Fibroblast of skin of left biceps (primary cell): ENCODE data around the gene CHST9.
"Not testable (repeated sequence)": the region's sequence is repeated elsewhere in the genome, so short reads cannot be mapped to it uniquely, and the experiment has no call there.

ENCODE experiments used
- DNase-seq, 2 experiments: peaks; one replicate each; pipeline ENCODE4 v3.0.0-alpha.2; 2013; ENCODE audit warnings: low read depth in 2 of 2

The CHST9 gene

DNA sequence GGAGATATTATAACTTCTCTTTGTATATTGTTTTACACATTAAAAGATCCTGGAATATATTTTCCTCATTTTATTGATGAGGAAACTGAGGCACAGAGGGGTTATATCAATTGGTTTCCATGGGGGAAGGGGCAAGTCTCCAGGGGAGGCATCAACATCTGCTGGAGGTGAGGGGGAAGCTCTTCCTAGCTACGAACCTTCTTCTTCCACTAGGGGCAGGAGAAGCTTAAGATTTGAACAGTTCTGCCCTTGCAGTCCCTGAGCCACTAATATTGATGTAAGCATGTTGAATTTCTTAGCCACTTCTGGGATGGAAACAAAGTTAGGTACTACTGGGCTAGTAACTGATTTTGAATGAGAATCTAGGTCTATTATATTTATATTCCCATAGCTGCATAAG, 179.5 kb downstream of the CHST9 start:
- no peak for DNase-seq

DNA sequence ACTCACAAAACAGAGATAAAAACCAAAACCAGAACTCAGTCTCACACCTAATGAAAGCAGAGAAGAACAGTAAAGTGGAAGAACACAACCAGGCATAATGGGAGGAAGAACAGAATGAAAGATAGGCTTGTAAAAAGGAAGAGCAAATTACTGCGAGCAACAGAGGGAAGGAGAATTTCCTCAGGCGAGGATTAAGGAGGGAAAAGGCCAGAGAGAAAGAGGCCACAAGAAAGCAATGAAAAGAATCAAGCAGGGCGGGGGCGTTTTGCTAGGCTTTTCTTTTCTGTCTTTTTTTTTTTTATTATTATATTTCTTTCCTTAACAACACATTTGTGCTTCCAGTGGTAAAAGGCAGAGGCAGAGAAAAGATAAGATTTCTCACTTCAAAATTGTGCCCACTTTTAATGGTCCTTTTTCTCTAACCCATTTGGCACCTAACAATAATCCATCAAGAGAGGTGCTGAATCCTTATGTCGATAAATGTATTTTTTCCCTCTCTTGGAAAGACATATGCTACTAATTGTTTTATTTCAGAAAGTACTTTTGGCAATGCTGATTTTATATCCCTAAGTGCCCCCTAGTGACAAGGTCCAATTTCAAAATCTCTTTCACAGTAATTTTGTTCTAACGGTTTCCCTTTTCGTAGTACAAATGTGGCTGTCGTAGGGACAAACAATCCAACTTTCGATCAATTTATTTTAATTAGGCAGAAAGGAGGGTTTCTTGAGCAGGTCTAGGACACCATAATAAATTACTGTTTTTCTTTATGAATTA, 180.9 kb downstream of the CHST9 start:
- DNase-seq, result no peak

DNA sequence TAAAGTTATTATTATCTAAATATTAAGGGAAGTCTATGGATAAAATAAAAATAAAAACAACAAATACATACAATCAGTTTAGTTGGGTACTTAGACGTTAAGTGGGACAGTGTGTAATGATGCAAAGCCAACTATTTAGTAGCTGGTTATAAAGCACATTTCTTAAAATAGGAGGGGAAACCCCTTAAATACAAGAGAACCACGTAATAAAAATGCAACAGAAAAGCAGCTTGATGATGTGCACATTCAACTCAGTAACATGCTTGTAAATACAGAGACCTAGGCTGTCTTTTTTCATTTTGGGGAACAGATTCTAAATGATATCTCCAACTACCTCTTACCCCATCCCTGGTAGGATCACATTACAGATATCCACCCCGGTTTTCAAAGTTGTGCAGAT, 185.3 kb downstream of the CHST9 start:
- DNase-seq, result no peak

DNA sequence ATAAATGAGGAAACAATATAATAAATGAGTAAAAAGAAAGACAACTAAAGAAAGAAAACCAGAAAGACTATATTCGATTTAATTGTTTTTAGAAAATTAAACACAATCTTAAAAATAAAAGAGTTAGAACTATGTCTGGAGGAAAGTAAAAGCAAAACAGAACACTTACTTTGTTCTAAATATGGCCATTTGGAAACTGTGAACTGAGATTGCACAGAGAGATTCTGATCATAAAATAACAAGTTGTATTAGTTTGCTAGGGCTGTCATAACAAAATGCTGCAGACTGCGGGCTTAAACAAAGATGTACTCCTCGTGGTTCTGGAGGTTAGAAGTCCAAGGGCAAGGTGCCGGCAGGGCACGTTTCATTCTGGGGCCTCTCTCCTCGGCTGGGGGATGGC, 191.5 kb downstream of the CHST9 start:
- DNase-seq, result no peak

DNA sequence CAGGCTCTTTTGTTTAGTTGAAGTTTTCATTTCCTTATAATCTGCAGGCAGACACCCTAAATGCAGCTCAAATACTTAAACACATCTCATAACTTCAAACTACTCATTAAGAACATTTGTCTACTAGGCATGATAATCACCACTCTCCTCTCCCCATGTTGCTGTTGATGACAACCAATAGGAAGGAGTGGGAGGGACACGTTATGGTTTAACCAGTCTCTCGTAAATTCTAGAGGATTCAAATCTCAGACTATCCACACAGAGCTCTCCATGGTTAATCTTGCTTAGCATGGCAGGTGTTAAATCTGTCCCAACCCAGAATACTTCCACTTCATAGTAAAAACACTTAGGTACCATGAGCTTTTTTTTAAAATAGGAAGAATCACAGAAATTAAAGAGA, 192.2 kb downstream of the CHST9 start:
- no peak for DNase-seq

DNA sequence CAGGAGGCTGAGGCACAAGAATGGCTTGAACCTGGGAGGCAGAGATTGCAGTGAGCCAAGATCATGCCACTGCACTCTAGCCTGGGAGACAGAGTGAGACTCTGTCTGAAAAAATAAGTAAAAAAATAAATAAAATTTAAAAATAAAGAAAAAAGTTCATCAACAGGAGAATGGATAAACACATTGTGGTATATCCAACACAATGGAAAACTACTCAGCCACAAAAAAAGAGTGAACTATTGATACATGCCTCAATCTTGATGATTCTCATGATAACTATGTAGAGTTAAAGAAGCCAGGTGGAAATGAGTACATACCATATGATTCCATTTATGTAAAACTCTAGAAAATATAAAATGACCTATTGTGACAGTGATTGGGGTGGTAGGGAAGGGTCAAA, 195.3 kb downstream of the CHST9 start:
- DNase-seq, result no peak

DNA sequence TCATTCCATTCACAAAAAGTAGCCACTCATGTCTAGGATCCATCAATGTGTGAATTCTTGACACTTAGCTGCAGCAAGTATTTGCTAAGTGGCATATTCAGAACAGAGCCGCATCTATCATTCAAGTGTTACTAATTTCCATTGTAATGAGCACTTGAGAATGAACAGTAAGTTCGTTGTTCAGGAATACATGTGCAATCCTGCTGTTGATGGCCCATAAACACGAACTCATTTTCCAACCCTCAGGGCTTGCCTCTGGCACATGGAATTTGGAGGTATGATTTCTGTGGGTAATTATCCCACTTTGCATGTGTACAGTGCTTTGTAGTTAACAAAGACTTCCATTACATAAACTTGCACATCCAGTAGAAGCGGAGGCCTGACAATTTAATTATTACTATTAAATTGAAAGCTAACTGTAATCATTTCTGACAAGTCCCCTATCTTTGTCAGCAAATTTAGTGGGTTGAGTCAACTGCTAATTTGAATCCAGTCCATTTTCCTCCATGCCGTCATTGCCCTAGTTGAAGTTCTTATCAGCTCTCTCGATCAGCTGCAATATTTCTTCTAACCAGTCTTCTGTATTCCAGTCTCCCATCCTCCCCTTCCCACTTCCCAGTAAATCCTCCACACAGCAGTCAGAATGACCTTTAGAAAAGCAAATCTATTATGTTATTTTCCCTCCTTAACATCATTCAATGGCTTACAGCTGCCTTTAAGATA, 203.6 kb downstream of the CHST9 start:
- DNase-seq, result no peak

DNA sequence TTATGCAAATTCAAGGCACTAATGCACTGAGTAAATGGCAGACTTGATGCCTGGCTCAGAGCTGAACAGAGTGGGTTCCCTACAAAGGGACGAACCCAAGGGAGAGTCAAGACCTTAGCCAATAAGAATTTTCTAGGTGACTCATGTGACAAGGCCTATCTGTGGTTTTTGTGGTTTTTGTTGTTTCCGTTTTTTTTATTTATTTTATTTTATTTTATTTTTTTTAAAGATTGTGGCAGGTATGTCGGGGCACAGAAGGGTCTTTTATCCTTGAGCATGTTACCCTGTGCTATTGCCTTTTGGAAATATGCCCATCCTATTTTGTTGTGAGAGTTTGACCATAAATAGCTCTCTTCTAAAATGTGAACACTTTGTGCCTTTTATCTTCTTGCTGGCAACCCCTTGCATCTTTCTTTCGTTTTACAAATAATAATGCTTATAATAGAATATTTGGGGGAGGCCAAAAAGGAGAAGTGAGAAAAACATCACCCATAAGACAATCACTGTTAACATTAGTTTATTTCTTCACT, 206.2 kb downstream of the CHST9 start:
- no peak for DNase-seq

DNA sequence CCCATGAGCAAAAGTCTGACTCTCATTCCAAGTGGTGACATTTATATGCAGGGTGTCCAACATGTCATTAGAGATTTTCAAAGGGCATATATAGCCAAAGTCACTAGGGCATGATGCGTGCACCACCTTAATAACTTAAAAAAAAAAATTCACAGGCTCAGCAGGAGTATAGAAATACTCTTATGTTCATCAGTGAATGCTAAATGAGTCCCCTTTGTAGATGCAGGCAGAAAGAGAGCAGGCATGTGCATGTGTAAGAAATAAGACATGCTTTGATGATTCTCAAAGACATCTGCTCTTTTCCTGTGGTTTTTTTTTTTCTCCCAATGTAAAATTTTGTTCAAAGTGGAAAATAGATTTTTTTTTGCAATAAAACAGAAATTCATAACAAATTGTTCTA, 207.3 kb downstream of the CHST9 start:
- no peak for DNase-seq

DNA sequence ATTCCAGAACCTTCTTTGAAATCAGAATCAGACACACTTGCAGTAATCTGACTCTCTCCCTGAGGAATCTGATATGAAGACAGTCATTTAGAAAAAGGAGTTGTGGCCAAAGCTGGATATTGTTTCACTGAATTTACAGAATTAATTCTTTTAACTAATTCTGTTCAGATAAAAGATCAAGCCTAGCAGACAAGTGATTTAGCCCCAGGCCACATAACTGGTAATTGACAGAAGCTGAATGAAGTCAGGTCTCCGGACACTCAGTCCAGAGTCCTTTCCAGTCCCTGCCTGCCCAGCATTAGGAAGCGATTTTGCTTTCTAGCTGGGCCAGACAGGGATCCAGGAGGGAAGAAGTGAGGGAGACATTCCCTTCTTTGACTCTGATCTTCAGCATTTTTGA, 208.9 kb downstream of the CHST9 start:
- DNase-seq, result no peak

DNA sequence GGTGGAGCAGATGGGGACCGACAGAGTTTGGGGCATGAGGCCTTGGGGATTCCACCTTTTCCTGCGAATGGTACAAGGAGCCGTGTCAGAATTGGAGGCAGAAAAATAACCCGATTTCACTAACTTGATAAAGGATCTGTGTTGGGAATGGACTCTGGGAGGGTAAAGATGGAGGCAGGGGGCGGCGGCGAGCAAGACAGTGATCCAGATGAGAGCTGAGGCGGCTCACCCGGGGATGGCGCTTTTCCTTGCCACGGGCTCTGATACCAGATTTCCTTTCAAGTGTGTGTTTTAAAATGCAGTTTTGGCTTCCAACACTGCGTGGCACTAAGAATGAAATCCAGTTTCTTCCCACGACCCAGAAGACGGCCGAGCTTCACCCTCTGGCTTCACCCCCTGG, 212.6 kb downstream of the CHST9 start:
- DNase-seq, result not testable (repeated sequence)

DNA sequence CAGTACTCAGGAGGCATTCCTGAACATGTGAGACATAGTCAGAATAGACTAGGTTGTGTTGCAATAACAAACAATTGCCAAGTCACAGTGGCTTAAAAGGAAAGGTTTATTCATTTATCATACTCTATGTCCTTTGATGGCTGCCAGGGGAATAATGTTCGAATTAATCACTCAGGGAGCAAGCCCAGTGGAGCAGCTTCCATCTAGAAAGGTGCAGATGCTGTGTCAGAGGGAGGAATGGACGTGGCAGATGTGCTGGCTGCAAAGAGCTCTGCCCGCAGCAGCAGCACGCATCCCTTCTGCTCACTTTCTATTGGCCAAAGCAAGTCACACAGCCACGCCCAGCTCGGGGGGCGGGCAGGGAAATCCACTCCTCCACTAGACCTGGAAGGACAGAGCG, 213.7 kb downstream of the CHST9 start:
- no peak for DNase-seq

DNA sequence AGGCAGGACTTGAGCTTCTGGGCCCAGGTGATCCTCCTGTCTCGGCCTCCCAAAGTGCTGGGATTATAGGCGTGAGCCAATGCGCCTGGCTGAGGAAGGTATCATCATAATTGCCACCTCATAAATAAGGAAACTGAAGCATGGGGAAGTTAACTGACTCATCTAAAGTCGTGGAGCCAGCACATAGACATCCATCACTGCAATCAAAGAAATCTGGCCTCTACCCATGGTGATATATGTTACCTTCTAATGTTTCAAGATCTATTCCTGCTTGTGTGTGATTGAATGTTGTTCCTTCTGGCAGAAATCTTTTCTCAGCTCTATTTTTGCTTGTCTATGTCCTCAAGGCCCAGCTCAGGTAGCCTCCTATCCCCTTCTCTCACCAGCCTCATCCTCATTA, 214.5 kb downstream of the CHST9 start:
- DNase-seq, result no peak

DNA sequence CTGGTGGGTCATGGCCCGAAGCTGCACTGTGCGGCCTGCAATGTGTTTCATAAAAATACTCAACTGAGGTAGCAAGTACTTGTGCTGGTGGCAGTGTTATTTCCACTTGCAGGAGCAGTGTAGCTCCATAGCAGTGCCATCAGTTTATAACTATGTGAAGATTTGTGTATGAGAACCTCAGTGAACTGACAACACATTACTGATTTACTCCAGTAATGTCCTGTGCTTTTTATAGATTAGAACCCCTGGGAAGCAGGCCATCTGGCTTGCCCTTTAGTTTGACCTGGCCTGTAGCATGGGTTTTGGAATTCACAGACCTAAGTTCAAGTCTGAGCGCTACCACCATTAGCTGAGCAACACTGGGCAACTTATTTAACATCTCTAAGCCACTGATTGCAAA, 219.9 kb downstream of the CHST9 start:
- DNase-seq, result no peak

DNA sequence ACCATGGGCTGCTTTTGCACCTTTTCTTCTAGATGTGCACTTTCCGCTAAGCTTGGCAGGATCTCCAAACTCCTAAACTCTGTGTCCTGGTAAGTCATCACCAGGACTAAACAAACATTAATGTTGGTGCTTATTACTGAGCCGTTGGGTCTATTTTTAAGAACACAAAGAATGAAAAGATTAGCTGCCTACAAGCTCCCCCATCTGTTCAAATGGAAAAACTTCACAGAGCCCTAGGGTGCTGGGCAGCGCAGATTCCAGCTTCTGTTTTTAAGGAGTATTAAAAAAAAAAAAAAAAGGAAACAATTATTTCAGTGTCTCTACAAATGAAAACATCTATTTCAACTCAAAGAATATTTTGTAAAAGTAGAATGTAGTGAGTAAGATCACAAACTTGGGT, 221.8 kb downstream of the CHST9 start:
- DNase-seq, result no peak

DNA sequence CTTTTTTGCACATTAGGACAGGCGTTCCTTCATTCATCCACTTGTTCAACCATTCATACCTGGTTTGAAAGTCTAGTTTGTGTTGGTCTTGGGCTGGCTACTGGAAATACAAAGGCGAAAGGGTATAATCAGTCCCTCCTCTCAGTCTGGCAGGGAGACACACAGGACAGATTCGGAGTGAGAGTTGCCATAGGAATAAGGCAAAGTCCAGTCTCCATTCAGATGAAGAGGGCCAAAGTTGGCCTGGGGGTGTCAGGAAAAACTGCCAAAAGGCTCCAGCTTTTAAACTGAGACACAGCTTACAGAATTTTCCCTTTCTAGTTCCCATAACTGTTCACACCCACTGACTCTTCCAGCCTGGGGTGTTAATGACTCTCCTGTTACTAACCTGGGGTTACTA, 223.3 kb downstream of the CHST9 start:
- no peak for DNase-seq

DNA sequence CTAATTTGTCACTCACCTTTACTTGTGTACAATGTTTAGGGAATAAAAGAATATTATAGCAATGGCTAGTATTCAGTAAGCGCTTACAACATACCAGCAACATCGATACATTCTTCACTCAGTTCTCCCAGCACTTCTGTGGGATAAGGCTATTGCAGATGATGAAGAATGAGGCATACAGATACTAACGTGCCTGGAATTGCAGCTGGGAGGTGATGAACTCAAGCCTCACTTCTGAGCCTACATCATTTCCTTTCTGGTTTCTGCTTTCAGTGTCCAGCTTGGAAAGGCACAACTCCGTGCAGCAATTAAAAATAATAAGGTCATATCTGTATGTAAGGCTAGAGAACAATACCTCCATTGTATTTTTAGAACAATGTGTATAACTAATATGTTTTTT, 224.2 kb downstream of the CHST9 start:
- DNase-seq, result no peak

DNA sequence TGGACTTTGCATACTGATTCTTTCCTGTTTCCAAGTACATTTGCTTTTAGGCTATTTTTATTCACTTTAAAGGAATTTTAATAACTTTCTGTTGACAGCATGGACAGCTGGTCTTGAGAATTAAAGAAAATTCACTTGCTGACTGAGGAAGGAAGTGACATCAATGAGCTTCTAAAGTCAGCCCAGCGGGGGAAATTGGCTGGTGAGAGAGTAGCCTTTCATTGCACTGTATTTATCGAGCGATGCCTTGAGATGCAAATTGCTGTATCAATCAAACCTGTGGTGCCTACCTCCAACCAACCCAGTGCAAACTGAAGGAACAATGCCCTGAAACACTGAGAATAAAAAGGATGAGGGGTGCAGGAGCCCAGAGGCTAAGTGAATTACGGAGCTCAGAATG, 228.2 kb downstream of the CHST9 start:
- DNase-seq, result no peak

DNA sequence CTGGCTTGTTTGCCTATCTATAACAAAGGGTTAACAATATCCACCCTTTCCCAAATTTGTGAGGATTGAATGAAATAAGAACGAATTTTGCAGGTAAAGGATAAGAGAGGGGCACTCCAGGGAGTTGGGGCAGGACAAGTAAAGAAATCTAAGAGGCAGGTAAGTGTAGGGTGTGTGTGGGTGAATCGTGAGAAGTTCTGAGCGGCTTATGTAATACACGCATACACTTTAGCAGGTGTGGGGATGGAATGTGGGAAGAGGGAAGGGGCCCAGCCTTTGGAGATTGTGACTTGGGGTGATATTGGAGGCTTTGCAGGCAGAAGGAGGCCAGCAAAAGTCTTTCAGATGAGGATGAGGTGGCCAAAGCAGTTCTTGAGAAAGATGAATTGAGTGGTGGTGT, 236.4 kb downstream of the CHST9 start:
- DNase-seq, result no peak

DNA sequence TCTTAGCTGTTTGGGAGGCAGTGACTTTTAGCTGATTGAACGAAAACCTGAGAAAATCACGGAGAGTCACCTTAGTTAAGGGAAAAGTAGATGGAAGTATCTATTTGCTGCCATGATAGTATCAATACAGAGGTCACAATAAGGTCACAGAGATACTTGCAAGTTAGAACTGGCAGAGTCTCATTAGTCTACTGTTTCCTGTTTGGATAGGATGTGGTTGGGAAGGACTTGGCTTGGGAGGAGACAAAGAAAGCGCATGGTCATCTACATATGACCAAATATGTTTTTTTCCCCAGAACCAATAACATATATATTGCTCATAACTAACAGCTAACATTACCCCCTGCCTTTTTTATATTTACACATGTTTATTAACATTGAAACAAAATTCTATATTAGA, 241.2 kb downstream of the CHST9 start:
- no peak for DNase-seq

DNA sequence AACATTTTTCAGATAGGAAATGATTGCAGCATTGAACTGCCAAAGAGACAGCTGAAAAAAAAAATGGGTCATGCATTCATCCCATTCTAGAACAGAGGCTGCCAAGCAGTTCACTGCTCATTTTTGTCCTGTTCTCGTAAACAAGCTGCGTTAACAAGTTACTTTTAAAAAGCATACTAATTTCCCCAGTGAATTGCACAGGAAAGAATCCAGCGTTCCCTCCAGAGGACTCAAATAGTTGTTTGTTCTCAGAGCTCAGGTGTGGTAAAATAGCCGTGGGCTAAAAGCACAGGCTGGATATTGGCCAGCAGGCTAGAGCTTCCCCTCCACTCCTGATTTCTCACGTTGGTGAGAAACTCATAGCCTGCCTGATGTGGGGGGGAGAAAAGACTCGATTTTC, 243.5 kb downstream of the CHST9 start:
- no peak for DNase-seq

DNA sequence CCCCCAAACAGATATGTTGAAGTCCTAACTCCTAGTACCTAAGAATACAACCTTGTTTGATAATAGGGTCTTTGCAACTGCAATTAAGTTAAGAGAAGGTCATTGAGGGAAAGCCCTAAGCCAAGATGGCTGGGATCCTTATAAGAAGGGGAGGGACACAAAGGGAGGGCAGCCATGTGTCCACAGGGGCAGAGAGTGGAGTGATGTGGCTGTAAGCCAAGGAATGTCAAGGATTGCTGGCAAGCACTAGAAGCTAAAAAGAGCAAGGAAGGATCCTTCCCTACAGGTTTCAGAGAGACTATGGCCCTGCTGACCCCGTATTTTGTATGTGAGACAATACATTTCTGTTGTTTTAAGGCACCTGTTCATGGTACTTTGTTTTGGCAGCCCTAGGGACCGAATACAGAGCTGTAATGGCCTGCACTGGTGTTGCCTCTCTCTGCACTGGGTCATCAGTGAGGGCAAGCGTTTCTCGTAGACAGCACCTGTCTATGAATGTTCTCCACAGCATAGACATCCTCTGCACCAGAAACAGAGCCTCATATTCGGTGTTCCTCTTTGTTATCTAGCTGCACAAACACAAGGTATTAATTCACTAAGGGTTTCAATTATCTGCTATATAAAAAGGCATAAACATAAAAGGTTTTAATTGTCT, 244.2 kb downstream of the CHST9 start:
- no peak for DNase-seq

DNA sequence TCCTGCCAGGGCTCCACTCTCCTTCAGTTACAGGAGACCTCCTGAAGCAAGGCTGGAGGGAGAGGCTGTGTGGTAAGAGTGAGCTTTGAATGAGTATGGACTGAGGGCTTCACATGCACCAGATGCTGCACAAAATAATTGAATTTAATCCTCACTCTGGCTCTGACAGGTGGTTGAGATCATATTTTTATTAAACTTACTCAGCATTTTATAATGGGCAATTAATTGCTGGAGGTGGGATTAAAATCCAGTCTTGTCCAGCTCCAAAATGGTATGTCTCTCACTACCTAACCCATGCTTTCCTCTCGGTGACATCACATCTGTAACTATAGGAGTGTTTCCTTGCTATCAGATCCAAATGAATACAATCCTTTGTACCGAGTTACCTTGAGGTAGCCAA, 253.4 kb downstream of the CHST9 start:
- DNase-seq, result no peak
